Measurements from ENCODE around the gene SLC38A4. TPM values are rescaled to one million over a fixed set of nuclear protein-coding genes. Genes with fewer than 3 reads are reported as not detected.

The SLC38A4 gene
- total RNA-seq, 1 experiment from 2014 or later: not detected

DNA sequence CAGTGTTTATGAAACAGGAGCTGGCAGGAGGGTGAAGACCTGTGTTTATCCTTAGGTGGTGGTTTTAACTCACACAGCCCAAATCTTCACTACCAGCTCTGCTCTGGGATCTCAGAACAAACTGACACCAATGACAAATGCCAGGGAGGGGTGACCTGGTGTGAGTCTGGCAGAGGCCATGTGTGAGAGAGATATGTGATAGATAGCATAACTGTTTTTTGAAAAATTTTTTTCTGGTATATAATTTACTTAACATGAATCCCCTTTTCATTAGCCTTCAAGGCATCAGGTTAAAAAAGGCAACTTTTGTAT lies 51.5 kb downstream of the SLC38A4 start:
- TF ChIP-seq, protein P1, sequence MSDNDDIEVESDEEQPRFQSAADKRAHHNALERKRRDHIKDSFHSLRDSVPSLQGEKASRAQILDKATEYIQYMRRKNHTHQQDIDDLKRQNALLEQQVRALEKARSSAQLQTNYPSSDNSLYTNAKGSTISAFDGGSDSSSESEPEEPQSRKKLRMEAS (IDR thresholded peaks at IDR 0.05): no peak
- TF ChIP-seq SP1 (IDR thresholded peaks at IDR 0.05; ENCODE audit: low read depth): no peak
- TF ChIP-seq, protein P2, sequence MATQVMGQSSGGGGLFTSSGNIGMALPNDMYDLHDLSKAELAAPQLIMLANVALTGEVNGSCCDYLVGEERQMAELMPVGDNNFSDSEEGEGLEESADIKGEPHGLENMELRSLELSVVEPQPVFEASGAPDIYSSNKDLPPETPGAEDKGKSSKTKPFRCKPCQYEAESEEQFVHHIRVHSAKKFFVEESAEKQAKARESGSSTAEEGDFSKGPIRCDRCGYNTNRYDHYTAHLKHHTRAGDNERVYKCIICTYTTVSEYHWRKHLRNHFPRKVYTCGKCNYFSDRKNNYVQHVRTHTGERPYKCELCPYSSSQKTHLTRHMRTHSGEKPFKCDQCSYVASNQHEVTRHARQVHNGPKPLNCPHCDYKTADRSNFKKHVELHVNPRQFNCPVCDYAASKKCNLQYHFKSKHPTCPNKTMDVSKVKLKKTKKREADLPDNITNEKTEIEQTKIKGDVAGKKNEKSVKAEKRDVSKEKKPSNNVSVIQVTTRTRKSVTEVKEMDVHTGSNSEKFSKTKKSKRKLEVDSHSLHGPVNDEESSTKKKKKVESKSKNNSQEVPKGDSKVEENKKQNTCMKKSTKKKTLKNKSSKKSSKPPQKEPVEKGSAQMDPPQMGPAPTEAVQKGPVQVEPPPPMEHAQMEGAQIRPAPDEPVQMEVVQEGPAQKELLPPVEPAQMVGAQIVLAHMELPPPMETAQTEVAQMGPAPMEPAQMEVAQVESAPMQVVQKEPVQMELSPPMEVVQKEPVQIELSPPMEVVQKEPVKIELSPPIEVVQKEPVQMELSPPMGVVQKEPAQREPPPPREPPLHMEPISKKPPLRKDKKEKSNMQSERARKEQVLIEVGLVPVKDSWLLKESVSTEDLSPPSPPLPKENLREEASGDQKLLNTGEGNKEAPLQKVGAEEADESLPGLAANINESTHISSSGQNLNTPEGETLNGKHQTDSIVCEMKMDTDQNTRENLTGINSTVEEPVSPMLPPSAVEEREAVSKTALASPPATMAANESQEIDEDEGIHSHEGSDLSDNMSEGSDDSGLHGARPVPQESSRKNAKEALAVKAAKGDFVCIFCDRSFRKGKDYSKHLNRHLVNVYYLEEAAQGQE (IDR thresholded peaks at IDR 0.05; ENCODE audit: low read depth): no peak
- Histone ChIP-seq H3K27ac (ENCODE audit: low read depth, low read length) (no peak overlapping the region), H3K27me3 (ENCODE audit: insufficient read depth, low read length) (no peaks in the 10 kb centered on the region), H2AFZ (ENCODE audit: low read depth, low read length, poor library complexity, severe bottlenecking) (no peak overlapping the region), H3K36me3 (ENCODE audit: control insufficient read depth in 1 of 2, insufficient read depth in 2 of 2, low read length in 2 of 2) (no peaks in the 10 kb centered on the region), H3K4me2 (ENCODE audit: low read length) (no peak overlapping the region), H3K79me2 (ENCODE audit: insufficient read depth, low read length) (no peaks in the 10 kb centered on the region), H4K20me1 (ENCODE audit: insufficient read depth) (no peaks in the 10 kb centered on the region), H3K4me1 (ENCODE audit: control insufficient read depth in 1 of 2, insufficient read depth in 2 of 2, low read length in 2 of 2) (peaks cover 4% of the 10 kb centered on the region in 2 experiments; a peak in 1 of 4 replicates), H3K9me2 (ENCODE audit: insufficient read depth) (no peaks in the 10 kb centered on the region), H3K9ac (ENCODE audit: low read length) (no peak overlapping the region), H3K4me3 (replicated peaks in 1 of 2; ENCODE audit: low read depth in 1 of 2, low read length in 2 of 2) (no peak overlapping the region), H3K9me3 (ENCODE audit: control insufficient read depth in 1 of 2, insufficient read depth in 1 of 2, low read depth in 1 of 2, low read length in 2 of 2) (no peaks in the 10 kb centered on the region)
- DNase-seq (ENCODE audit: low read depth, low spot score) (no peak), ATAC-seq (no peak)
- RAD21 ChIA-PET (ENCODE audit: low non-redundant PET in 1 of 2, low total read pairs in 2 of 2, uncharacterized antibody in 2 of 2, unreplicated experiment in 2 of 2): no interaction called here
- intact Hi-C loops (cut with micrococcal nuclease): no loop called here
- CTCF ChIA-PET: no interaction called here
- no TSS peak for BruUV-seq (replicated peaks)
- POLR2A ChIA-PET: no interaction called here

DNA sequence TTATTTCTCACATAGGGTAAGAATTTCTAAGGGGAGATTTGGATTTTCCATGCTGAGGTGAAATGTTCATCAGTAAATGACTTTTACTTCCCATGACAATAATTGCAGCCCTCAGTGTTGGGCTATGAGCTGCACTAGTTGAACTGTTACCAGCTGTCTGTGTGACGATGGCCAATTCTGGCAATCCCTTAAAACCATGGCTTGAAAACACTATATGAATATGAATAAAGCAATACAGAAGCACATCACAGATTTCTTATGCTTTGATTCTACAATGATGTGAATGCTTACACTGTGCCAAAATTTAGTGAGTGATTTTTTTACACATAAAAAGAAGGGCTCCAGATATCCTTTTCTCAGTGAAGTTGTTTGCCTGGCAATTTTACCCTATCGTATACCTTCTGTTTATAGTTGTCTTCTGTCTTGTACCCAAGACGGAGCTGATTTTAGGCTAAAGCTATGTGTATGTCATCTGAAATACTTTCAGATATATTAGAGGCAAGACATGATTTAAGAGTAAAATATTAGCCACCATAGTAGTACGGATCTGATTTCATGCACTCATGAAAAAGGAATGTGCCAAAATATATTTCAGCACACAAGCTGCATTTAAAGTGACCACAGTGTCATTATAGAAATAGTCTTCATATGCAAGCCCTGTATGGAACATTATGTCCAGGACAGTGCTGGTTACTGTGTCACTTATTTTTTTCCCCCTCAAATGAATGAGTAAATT lies 52.0 kb downstream of the SLC38A4 start:
- RAD21 ChIA-PET (ENCODE audit: low non-redundant PET in 1 of 2, low total read pairs in 2 of 2, uncharacterized antibody in 2 of 2, unreplicated experiment in 2 of 2): no interaction called here
- H3K4me3 ChIP-seq (replicated peaks in 1 of 2; ENCODE audit: low read depth in 1 of 2, low read length in 2 of 2): no peak overlapping the region
- H3K9me2 ChIP-seq (ENCODE audit: insufficient read depth): no peaks in the 10 kb centered on the region
- H3K27me3 ChIP-seq (ENCODE audit: insufficient read depth, low read length): no peaks in the 10 kb centered on the region
- H3K4me2 ChIP-seq (ENCODE audit: low read length): no peak overlapping the region
- H3K36me3 ChIP-seq (ENCODE audit: control insufficient read depth in 1 of 2, insufficient read depth in 2 of 2, low read length in 2 of 2): no peaks in the 10 kb centered on the region
- BruUV-seq (replicated peaks): no TSS peak
- intact Hi-C loops (cut with micrococcal nuclease): no loop called here
- H2AFZ ChIP-seq (ENCODE audit: low read depth, low read length, poor library complexity, severe bottlenecking): no peak overlapping the region
- H3K79me2 ChIP-seq (ENCODE audit: insufficient read depth, low read length): no peaks in the 10 kb centered on the region
- no peak overlapping the region for H3K27ac ChIP-seq (ENCODE audit: low read depth, low read length)
- no peak for ATAC-seq
- peaks cover 4% of the 10 kb centered on the region in 2 experiments; a peak in 1 of 4 replicates for H3K4me1 ChIP-seq (ENCODE audit: control insufficient read depth in 1 of 2, insufficient read depth in 2 of 2, low read length in 2 of 2)
- POLR2A ChIA-PET: no interaction called here
- H4K20me1 ChIP-seq (ENCODE audit: insufficient read depth): no peaks in the 10 kb centered on the region
- CTCF ChIA-PET: no interaction called here
- H3K9ac ChIP-seq (ENCODE audit: low read length): no peak overlapping the region
- no peak for DNase-seq (ENCODE audit: low read depth, low spot score)
- H3K9me3 ChIP-seq (ENCODE audit: control insufficient read depth in 1 of 2, insufficient read depth in 1 of 2, low read depth in 1 of 2, low read length in 2 of 2): no peaks in the 10 kb centered on the region
- TF ChIP-seq EZH2 (IDR thresholded peaks at IDR 0.05): no peak
- TF ChIP-seq, protein P3, sequence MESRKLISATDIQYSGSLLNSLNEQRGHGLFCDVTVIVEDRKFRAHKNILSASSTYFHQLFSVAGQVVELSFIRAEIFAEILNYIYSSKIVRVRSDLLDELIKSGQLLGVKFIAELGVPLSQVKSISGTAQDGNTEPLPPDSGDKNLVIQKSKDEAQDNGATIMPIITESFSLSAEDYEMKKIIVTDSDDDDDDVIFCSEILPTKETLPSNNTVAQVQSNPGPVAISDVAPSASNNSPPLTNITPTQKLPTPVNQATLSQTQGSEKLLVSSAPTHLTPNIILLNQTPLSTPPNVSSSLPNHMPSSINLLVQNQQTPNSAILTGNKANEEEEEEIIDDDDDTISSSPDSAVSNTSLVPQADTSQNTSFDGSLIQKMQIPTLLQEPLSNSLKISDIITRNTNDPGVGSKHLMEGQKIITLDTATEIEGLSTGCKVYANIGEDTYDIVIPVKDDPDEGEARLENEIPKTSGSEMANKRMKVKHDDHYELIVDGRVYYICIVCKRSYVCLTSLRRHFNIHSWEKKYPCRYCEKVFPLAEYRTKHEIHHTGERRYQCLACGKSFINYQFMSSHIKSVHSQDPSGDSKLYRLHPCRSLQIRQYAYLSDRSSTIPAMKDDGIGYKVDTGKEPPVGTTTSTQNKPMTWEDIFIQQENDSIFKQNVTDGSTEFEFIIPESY (IDR thresholded peaks at IDR 0.05; ENCODE audit: extremely low read depth, insufficient replicate concordance, low read length): no peak
- TF ChIP-seq, protein P2 (IDR thresholded peaks at IDR 0.05; ENCODE audit: low read depth): no peak
- no peak for TF ChIP-seq YY1 (IDR thresholded peaks at IDR 0.05; ENCODE audit: extremely low read depth, insufficient replicate concordance, low read depth, low read length)
- TF ChIP-seq CEBPB (IDR thresholded peaks at IDR 0.05; ENCODE audit: low read depth): no peak
- TF ChIP-seq, protein P1 (IDR thresholded peaks at IDR 0.05): no peak
- no peak for TF ChIP-seq JUND (IDR thresholded peaks at IDR 0.05)

Measured in HCT116 (cell line).